WTC11 (cell line): Measurements from ENCODE around the gene AFF2. TPM values are rescaled to one million over a fixed set of nuclear protein-coding genes. Genes with fewer than 3 reads are reported as not detected.

Source experiments
- ATAC-seq: fragments of 200-7000 bp; cut with Tn5 transposase; 2 replicates; pipeline ENCODE4 v1.10.0; 2021; ENCODE audit warnings: mild to moderate bottlenecking, moderate library complexity
- CTCF ChIA-PET: fragments of 300-600 bp; sonication (Branson Sonifier 250); formaldehyde crosslinking; loops from one replicate; lab custom pipeline; 2021; ENCODE audit warnings: antibody characterized with exemption; lab: Charles Lee
- POLR2A ChIA-PET: fragments of 350-600 bp; sonication (Branson Sonifier 250); formaldehyde crosslinking; loops from one replicate; lab custom pipeline; 2021; ENCODE audit warnings: antibody characterized with exemption; lab: Charles Lee
- DNase-seq: peaks from one replicate; pipeline ENCODE4 v3.0.0; 2021; ENCODE audit warnings: low spot score
- H3K27ac Mint-ChIP-seq: 2 replicates; pipeline ENCODE4 v1.8.0; 2021; ENCODE audit warnings: mixed read lengths
- H3K27me3 Mint-ChIP-seq: 2 replicates; pipeline ENCODE4 v1.8.0; 2021; ENCODE audit warnings: low read depth, mild to moderate bottlenecking, moderate library complexity, mixed read lengths
- H3K36me3 Mint-ChIP-seq: 2 replicates; pipeline ENCODE4 v1.8.0; 2021; ENCODE audit warnings: mixed read lengths
- H3K4me1 Mint-ChIP-seq: 2 replicates; pipeline ENCODE4 v1.8.0; 2022; ENCODE audit warnings: mixed read lengths
- H3K4me3 Mint-ChIP-seq: 2 replicates; pipeline ENCODE4 v1.8.0; 2021; ENCODE audit warnings: mild to moderate bottlenecking, moderate library complexity, mixed read lengths
- H3K9me3 Mint-ChIP-seq: 2 replicates; pipeline ENCODE4 v1.8.0; 2021; ENCODE audit warnings: mixed read lengths
- ATF3 ChIP-seq: sonication (generic); formaldehyde crosslinking; conservative IDR thresholded peaks from 2 replicates; pipeline ENCODE4 v1.8.1; 2022; ENCODE audit warnings: mild to moderate bottlenecking, missing genetic modification reagents
- CDX4 ChIP-seq: fragments of 250-450 bp; sonication (Bioruptor Pico); IDR thresholded peaks from 2 replicates; pipeline ENCODE4 v1.9.0; 2021; ENCODE audit warnings: moderate library complexity, mild to moderate bottlenecking, inconsistent platforms, borderline replicate concordance
- CTCF ChIP-seq: fragments of 200-600 bp; IDR thresholded peaks from 2 replicates; pipeline ENCODE4 v1.8.0; 2022; ENCODE audit warnings: antibody characterized with exemption
- E2F5 ChIP-seq: sonication (generic); formaldehyde crosslinking; IDR thresholded peaks from 2 replicates; pipeline ENCODE4 v1.8.1; 2022; ENCODE audit warnings: mild to moderate bottlenecking, moderate library complexity, missing genetic modification reagents
- FOXP1 ChIP-seq: sonication (generic); formaldehyde crosslinking; IDR thresholded peaks from 2 replicates; pipeline ENCODE4 v1.8.0; 2022; ENCODE audit warnings: missing genetic modification reagents, mild to moderate bottlenecking, moderate library complexity, borderline replicate concordance
- KAT7 ChIP-seq: sonication (generic); formaldehyde crosslinking; IDR thresholded peaks from 2 replicates; pipeline ENCODE4 v1.8.1; 2023; ENCODE audit warnings: missing genetic modification reagents, mild to moderate bottlenecking, borderline replicate concordance
- MXD4 ChIP-seq: fragments of 250-450 bp; sonication (Bioruptor Pico); IDR thresholded peaks from 2 replicates; pipeline ENCODE4 v1.8.0; 2021; ENCODE audit warnings: mild to moderate bottlenecking, moderate library complexity, borderline replicate concordance
- NFYB ChIP-seq: sonication (generic); formaldehyde crosslinking; conservative IDR thresholded peaks from 2 replicates; pipeline ENCODE4 v1.8.0; 2022; ENCODE audit warnings: low read depth, missing genetic modification reagents
- TEAD1 ChIP-seq: sonication (generic); formaldehyde crosslinking; IDR thresholded peaks from 2 replicates; pipeline ENCODE4 v1.8.0; 2022; ENCODE audit warnings: mild to moderate bottlenecking, missing genetic modification reagents
- TP53 ChIP-seq: sonication (generic); formaldehyde crosslinking; IDR thresholded peaks from 2 replicates; pipeline ENCODE4 v1.8.1; 2023; ENCODE audit warnings: mild to moderate bottlenecking, missing genetic modification reagents
- ZMAT4 ChIP-seq: fragments of 250-450 bp; sonication (Bioruptor Pico); IDR thresholded peaks from 2 replicates; pipeline ENCODE4 v1.9.0; 2021; ENCODE audit warnings: mild to moderate bottlenecking
- ZNF138 ChIP-seq: sonication (generic); formaldehyde crosslinking; conservative IDR thresholded peaks from 2 replicates; pipeline ENCODE4 v1.8.1; 2022; ENCODE audit warnings: mild to moderate bottlenecking, moderate library complexity, missing genetic modification reagents
- ZNF532 ChIP-seq: fragments of 250-450 bp; sonication (Bioruptor Pico); IDR thresholded peaks from 2 replicates; pipeline ENCODE4 v1.9.0; 2021; ENCODE audit warnings: mild to moderate bottlenecking, borderline replicate concordance
- total RNA-seq: library from RNA; stranded (reverse); gene quantifications from 3 replicates; pipeline ENCODE4 v1.2.3, GENCODE V29; 2021
- TF ChIP-seq, protein P1 (sequence below): sonication (generic); formaldehyde crosslinking; IDR thresholded peaks from 2 replicates; pipeline ENCODE4 v1.8.0; 2023; ENCODE audit warnings: missing genetic modification reagents, mild to moderate bottlenecking, borderline replicate concordance
- TF ChIP-seq, protein P2 (sequence below): sonication (generic); formaldehyde crosslinking; IDR thresholded peaks from 2 replicates; pipeline ENCODE4 v1.8.1; 2022; ENCODE audit warnings: low read depth, mild to moderate bottlenecking, moderate library complexity, missing genetic modification reagents, borderline replicate concordance
- TF ChIP-seq, protein P3 (sequence below): sonication (generic); formaldehyde crosslinking; IDR thresholded peaks from 2 replicates; pipeline ENCODE4 v1.8.0; 2022; ENCODE audit warnings: mild to moderate bottlenecking, missing genetic modification reagents

AFF2 gene
- total RNA-seq, 1 experiment from 2014 or later = 7.6 TPM

DNA sequence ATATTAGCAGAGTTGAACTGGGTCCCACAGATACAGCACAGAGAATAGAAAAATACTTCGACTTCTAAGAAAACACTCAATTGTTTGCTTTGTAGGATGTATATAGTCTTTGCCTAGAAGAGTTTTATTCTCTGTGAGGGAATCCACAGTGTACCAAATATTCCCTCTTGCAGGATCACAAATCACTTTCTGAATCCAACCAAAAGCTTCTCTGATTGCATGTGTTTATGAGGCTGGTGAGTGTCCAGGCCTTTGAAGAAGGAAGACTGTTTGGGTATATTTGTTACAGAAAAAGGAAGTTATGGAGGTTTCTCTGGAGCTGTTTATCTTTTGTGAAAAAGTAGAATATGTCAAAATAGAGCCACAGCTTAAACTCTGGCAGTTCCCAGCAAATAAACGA, 423.2 kb downstream of the AFF2 start (continued):
- TF ChIP-seq CTCF (no peak), NFYB (CRISPR knock-in tag) (no peak), TEAD1 (CRISPR knock-in tag) (no peak), ZNF532 (CRISPR knock-in tag) (no peak)

DNA sequence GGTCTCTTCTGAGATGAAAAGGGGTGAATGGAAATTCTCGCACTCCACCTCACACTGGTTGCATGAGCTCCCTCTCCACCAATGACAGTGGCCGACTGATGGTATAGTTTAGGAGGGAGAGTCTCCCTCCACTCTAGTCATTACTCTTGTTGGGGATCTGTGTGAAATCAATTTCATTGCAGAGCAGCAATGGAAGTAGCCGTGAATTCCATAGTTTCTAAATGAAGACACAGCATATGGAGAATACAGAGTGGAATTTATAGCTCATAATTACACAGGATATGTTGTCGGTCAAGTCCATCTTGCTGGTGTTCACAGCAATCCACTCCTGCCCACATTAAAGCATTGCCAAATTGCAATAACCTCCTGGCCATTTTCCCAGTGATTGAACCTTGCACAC, 426.0 kb downstream of the AFF2 start:
- H3K27me3 Mint-ChIP-seq = no peaks in the 10 kb centered on the region
- H3K4me3 Mint-ChIP-seq = no peak overlapping the region
- TF ChIP-seq ZNF138 (CRISPR knock-in tag) = no peak
- TF ChIP-seq, protein P1, sequence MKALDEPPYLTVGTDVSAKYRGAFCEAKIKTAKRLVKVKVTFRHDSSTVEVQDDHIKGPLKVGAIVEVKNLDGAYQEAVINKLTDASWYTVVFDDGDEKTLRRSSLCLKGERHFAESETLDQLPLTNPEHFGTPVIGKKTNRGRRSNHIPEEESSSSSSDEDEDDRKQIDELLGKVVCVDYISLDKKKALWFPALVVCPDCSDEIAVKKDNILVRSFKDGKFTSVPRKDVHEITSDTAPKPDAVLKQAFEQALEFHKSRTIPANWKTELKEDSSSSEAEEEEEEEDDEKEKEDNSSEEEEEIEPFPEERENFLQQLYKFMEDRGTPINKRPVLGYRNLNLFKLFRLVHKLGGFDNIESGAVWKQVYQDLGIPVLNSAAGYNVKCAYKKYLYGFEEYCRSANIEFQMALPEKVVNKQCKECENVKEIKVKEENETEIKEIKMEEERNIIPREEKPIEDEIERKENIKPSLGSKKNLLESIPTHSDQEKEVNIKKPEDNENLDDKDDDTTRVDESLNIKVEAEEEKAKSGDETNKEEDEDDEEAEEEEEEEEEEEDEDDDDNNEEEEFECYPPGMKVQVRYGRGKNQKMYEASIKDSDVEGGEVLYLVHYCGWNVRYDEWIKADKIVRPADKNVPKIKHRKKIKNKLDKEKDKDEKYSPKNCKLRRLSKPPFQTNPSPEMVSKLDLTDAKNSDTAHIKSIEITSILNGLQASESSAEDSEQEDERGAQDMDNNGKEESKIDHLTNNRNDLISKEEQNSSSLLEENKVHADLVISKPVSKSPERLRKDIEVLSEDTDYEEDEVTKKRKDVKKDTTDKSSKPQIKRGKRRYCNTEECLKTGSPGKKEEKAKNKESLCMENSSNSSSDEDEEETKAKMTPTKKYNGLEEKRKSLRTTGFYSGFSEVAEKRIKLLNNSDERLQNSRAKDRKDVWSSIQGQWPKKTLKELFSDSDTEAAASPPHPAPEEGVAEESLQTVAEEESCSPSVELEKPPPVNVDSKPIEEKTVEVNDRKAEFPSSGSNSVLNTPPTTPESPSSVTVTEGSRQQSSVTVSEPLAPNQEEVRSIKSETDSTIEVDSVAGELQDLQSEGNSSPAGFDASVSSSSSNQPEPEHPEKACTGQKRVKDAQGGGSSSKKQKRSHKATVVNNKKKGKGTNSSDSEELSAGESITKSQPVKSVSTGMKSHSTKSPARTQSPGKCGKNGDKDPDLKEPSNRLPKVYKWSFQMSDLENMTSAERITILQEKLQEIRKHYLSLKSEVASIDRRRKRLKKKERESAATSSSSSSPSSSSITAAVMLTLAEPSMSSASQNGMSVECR (CRISPR knock-in tag) = no peak
- no peak for TF ChIP-seq KAT7 (CRISPR knock-in tag)
- TF ChIP-seq TP53 (CRISPR knock-in tag) = no peak
- no peak for TF ChIP-seq MXD4
- H3K27ac Mint-ChIP-seq = no peak overlapping the region
- ATAC-seq = no peak
- POLR2A ChIA-PET = no interaction called here
- CTCF ChIA-PET = no interaction called here
- no peaks in the 10 kb centered on the region for H3K4me1 Mint-ChIP-seq
- no peaks in the 10 kb centered on the region for H3K9me3 Mint-ChIP-seq
- no peak for DNase-seq
- H3K36me3 Mint-ChIP-seq = no peaks in the 10 kb centered on the region

DNA sequence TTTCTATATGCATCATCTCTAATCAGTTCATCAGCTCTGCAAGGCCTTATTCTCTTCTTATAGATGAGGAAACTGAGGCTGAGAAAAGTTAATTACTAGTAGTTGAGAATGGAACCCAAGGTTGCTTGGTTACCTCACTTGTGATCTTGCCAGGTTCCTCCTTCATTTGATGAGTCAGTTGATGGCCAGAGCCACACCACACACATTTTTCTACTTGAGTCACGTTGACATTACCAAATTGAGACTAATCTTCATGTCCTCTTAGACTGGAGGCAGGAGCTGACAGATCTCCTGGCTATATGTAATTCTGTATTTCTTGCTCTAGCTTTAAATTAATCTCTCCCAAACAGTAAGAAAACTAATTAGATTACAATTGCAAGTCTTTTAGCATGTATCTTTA, 428.4 kb downstream of the AFF2 start:
- Mint-ChIP-seq H3K4me3 (no peak overlapping the region), H3K27ac (no peak overlapping the region), H3K4me1 (no peaks in the 10 kb centered on the region), H3K9me3 (no peaks in the 10 kb centered on the region), H3K27me3 (no peaks in the 10 kb centered on the region), H3K36me3 (no peaks in the 10 kb centered on the region)
- ATAC-seq (no peak), DNase-seq (no peak)
- ChIA-PET CTCF (no interaction called here), POLR2A (no interaction called here)
- TF ChIP-seq, protein P2, sequence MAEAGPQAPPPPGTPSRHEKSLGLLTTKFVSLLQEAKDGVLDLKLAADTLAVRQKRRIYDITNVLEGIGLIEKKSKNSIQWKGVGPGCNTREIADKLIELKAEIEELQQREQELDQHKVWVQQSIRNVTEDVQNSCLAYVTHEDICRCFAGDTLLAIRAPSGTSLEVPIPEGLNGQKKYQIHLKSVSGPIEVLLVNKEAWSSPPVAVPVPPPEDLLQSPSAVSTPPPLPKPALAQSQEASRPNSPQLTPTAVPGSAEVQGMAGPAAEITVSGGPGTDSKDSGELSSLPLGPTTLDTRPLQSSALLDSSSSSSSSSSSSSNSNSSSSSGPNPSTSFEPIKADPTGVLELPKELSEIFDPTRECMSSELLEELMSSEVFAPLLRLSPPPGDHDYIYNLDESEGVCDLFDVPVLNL (CRISPR knock-in tag) = no peak
- TF ChIP-seq NFYB (CRISPR knock-in tag) (no peak), ATF3 (no peak), E2F5 (CRISPR knock-in tag) (no peak), FOXP1 (CRISPR knock-in tag) (no peak), TP53 (CRISPR knock-in tag) (no peak), CDX4 (CRISPR knock-in tag) (no peak), ZMAT4 (CRISPR knock-in tag) (no peak)
- TF ChIP-seq, protein P3, sequence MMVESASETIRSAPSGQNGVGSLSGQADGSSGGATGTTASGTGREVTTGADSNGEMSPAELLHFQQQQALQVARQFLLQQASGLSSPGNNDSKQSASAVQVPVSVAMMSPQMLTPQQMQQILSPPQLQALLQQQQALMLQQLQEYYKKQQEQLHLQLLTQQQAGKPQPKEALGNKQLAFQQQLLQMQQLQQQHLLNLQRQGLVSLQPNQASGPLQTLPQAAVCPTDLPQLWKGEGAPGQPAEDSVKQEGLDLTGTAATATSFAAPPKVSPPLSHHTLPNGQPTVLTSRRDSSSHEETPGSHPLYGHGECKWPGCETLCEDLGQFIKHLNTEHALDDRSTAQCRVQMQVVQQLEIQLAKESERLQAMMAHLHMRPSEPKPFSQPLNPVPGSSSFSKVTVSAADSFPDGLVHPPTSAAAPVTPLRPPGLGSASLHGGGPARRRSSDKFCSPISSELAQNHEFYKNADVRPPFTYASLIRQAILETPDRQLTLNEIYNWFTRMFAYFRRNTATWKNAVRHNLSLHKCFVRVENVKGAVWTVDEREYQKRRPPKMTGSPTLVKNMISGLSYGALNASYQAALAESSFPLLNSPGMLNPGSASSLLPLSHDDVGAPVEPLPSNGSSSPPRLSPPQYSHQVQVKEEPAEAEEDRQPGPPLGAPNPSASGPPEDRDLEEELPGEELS (CRISPR knock-in tag) = no peak
